LNCaP clone FGC (cell line): ENCODE results near the gene ZSWIM4.
"Not testable (repeated sequence)": the region's sequence is repeated elsewhere in the genome, so short reads cannot be mapped to it uniquely, and the experiment has no call there.

ENCODE experiments used
- DNase-seq: peaks from one replicate; pipeline ENCODE4 v3.0.0-alpha.2; 2011; ENCODE audit warnings: low read depth
- H3K4me3 ChIP-seq: 2 replicates; pipeline ENCODE4 v1.5.1; 2011; ENCODE audit warnings: mild to moderate bottlenecking, low read depth, low read length, control low read depth
- CTCF ChIP-seq: IDR thresholded peaks from 2 replicates; pipeline ENCODE4 v1.5.1; 2012; ENCODE audit warnings: mild to moderate bottlenecking; ENCODE audit not compliant: control insufficient read depth, insufficient read depth; ENCODE audit errors: extremely low read depth

Gene ZSWIM4

GRCh38 chr19:13778847-13779246 lies 16.4 kb upstream of the ZSWIM4 start:
- DNase-seq: no peak
- TF ChIP-seq CTCF: no peak
- H3K4me3 ChIP-seq: no peak overlapping the region

GRCh38 chr19:13779794-13780193 lies 15.4 kb upstream of the ZSWIM4 start:
- DNase-seq: not testable (repeated sequence)

GRCh38 chr19:13781547-13781946 lies 13.7 kb upstream of the ZSWIM4 start:
- DNase-seq: no peak
- H3K4me3 ChIP-seq: no peak overlapping the region
- TF ChIP-seq CTCF: no peak

More at GRCh38 chr19:13779794-13780193, 15.4 kb upstream of the ZSWIM4 start:
- H3K4me3 ChIP-seq: not testable (repeated sequence)

- H3K4me3 ChIP-seq: no peak overlapping the region
- no peak for DNase-seq
- no peak for TF ChIP-seq CTCF
These were observed 12.7 kb upstream of the ZSWIM4 start for GRCh38 chr19:13782537-13782936.

- no peak for DNase-seq
- no peak overlapping the region for H3K4me3 ChIP-seq
- TF ChIP-seq CTCF: no peak
These were observed 11.4 kb upstream of the ZSWIM4 start for GRCh38 chr19:13783565-13784500.

- peak; percentile 49 for TF ChIP-seq CTCF
- DNase-seq: no peak
- H3K4me3 ChIP-seq: no peak overlapping the region
These were observed 10.4 kb upstream of the ZSWIM4 start for GRCh38 chr19:13784731-13785452.

GRCh38 chr19:13788991-13789390 lies 6.3 kb upstream of the ZSWIM4 start:
- no peak for DNase-seq
- H3K4me3 ChIP-seq: no peak overlapping the region
- no peak for TF ChIP-seq CTCF
